HG02884 (cell line): ENCODE measurements around the gene LSM11.

Experiments used
- ATAC-seq: cut with Tn5 transposase; IDR thresholded peaks from one replicate; pipeline ENCODE4 v1.9.1; 2021; ENCODE audit warnings: mild to moderate bottlenecking, moderate library complexity; ENCODE audit not compliant: unreplicated experiment

Gene LSM11

DNA sequence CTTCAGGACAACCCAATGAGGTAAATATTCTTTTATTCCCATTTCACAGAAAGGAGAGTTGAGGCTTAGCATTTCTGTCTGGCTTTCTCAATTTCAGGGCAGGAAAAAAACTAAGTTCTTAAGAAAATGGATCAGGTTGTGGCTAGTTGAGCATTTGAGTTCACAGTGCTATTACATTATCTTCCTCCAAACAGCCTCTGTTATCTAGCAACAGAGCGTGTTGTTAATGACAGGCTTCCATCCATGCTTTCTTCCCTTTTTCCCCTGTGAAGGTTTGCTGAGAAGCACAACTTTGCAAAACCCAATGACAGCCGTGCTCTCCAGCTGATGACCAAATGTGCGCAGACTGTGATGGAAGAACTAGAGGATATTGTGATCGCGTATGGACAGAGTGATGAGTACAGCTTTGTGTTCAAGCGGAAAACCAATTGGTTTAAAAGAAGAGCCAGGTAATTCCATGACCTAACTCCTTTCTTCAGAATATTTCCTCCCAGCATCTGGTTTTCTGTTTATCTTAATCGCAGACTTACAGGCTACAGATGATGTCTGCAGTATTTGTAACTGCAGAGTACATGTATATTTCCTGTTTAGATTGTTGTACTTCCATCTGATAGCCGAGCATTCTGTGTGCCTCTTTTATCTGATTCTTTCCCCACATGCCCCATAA is 10.8 kb upstream of the LSM11 start:
- ATAC-seq: no peak

DNA sequence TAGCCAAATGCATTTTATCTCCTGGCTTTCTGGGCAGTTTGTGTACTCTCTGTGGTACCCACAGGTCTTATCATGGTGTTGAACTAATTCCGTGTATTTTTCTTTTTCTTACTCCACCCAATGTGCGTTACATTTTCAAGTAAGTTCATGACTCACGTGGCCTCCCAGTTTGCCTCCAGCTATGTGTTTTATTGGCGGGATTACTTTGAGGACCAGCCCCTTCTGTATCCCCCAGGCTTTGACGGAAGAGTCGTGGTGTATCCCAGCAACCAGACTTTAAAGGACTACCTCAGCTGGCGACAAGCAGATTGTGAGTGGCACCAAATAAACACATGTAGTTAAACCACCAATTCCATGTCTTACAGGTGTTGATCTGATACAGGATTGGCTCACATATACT is 9.1 kb upstream of the LSM11 start:
- ATAC-seq: no peak

DNA sequence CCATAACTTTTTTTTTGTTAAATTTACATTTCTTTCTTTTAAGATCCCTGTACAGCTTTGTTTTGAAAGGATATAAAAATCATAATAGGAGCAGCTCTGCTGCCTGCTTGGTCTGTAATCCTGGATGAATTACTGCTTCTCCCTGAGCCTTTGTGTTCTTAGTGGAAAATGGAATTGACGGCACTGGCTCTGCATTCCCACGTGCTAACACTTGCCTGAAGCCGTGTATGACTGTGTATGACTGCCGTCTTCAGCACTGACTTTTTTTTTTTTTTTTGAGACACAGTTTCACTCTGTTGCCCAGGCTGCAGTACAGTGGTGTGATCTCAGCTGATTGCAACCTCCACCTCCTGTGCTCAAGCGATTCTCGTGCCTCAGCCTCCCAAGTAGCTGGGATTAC is 7.5 kb upstream of the LSM11 start:
- ATAC-seq: no peak

DNA sequence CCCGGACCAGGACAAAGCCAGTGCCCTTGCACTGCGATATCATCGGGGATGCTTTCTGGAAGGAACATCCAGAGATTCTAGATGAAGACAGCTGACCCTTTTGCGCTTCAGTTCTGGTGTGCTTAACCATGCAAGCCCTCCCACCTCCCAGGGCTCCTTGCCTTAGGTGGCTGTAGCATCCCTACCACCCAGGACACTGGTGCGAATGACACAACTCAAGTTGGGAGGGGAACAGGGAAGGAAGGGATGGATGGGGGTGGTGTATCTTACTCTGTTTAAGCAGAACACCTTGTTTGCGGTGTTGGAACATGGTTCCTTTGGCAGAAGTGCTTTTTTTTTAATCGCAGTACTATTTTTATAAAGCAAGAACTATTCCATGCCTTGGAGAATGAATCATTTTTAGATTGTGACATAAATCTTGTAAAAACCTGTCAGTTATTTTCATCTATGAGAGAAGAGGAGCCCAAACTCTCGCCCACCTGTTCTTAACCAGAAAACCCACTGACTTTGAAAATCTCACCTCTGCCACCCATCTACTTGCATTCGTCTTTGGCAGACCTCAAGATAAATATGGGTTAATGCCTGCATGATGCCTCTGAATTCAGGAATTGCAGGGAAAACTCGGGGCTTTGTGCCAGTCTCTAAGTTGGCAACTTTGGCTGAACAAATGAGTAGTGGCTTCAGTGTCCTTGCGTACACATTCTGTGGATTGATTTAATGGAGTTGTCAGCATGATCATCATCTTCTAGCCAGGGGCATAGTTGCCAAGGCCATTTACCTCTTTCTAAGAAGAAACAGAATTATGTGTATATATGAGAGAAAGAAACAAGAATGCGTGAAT is 3.9 kb upstream of the LSM11 start:
- ATAC-seq: no peak

DNA sequence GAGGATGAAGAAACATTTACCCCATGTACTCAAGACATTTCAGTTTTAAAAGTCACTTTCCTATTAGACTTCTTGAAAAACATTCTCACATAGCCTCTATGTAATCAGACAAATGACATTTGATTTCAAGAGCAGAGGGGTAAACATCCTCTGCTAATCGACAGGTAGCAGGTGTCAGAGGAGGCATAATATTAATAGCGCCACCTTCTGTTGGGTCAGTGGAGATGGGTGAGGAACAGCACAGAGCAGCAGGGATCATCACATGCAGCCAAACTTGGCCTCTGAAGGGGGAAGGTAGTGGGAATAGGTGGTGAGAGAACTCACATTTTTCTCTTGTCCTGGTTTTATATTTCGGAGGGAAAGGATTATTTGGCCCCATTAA is 3.3 kb upstream of the LSM11 start:
- no peak for ATAC-seq

DNA sequence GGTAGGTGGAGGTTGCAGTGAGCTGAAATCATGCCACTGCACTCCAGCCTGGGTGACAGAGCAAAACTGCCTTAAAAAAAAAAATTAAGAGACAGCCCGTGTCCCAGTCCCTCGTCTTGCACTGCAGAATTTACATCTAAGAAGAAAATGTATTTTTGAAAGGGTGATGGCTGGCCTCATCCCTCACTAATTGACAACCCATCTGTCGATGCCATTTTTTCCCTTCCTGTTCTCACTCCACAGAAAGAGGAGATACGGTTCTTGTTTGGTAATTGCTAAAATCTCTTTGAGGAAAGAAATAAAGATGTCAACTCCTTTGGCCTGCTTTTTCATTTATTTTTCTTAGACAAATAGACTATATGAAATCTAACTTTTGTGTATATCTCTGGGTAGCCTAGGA is 2.4 kb upstream of the LSM11 start:
- ATAC-seq: no peak

DNA sequence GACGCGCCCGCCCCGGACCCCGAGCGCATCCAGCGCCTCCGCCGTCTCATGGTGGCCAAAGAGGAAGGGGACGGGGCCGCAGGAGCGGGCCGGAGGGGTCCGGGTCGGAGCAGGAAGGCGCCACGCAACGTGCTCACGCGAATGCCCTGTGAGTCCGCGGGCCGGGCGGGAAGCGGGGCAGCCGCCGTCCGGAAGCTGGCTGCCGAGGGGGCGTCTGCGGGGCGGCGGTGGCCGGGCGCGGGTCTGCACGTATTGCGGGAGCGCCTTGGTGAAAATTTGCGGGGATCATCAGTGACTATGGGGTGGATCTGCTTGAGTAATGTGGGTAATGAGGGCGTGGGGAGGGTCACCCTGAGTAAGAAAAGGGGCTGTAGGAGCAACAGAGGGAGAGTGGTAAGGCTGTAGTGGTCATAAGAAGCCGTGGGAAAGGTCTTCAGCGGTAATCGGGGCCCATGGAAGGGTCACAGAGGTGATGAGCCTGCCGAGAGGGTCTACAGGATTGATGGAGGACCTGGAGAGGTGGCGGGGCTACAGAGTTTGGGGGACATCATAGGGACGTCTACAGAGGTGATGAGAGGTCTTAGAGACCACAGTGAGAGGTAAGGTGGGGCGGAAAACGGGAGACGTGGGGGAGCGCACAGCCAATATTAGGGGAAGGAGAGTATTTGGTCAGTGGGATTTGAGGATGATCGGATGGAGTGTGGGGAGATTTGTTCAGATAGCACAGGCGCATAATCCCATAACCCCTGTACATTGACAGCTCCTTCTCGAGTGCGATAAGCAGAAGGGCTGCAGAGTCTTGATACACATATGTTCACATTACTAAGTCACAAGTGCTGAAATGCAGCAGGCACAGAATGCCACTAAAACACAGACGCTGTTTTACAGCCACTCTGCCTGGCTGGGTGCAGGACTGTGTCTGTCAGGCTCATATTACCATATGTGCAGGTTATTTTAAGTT is 819 bp downstream of the LSM11 start:
- peak; percentile 15 for ATAC-seq

DNA sequence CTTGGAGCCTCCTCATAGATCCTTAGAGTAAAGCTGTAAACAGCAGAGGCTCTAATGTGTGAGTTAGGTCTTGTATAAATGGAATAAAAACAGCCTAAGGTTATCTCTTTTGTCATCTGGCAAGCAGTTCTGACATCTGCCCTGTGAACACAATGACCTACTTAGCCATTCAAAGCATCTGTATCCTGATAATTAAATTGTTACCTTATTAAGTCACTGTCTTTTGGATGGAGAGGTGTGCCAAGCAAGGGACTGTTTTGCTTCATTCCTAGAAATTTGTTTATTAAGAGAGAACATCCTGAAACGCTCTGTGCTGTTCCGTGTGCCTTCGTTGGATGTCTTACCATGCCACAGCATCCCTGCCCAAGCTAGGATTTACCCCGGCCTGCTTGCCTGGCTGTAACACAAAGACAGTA is 1.5 kb downstream of the LSM11 start:
- no peak for ATAC-seq

DNA sequence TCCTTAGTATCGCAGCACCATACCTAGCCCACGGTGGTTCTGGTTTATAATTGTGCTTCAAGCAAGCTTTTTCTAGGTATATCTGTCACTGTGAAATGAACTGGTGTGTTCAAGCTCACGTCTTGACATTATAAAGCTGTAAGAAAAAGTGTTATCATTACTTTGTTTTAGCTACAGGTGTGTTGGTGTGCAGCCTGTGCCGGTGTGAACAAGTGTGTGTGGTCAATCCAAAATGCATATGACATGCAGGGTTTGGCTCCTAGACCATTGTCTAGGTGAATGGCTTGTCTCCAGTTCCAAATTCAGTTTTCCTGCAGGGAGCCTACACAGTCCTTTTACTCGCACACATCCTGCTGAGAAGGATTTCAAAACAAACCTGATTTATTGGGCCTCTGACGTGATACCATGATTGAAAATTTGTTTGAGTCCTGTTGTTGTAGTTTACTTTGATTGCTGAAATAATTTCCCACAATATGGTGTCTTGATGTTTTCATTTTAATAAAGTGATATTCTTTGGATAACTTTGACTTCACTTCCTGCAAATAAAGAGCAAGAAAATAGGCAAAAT is 3.7 kb downstream of the LSM11 start:
- ATAC-seq: no peak

DNA sequence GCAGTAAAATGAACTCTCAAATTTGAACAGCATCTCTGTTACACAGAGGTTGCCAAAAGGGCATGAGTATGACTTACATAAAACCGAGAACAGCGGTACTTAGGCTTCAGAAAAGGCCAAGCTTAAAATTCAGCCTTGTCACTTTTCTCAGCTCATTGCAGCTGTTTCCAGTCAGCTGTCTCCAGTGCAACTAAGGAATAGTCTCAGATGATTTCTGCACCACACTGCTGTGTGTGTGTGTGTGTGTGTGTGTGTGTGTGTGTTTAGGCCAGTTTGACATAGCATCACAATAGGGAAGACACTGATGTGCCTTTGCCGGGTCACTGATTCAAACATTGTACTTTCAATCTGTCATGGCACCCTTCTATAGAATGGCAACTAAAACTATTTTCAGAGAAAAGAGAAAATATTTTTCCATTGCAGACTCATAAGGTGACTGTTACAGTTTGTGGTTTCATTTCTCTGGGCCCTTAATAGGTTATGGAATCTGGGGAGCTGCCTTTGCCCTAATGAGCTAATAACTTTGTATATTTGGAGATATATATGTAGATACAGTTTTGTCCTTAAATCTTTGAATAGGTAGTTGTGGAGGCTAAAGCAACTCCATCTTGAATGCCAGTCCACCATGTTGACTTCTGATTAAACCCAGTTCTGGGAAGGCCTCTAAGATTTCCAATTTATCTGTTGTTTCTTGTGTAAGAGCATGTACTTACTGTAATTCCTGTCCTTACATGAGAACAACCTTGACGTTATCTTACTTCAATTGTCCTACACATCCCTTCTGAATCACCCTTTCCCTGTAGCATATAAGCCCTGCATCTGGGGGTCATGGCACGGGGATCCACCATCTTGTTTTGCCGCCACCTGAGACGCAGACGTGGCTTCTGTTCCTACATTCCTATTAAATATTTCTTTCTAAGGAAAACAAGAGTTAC is 4.5 kb downstream of the LSM11 start:
- ATAC-seq: no peak

DNA sequence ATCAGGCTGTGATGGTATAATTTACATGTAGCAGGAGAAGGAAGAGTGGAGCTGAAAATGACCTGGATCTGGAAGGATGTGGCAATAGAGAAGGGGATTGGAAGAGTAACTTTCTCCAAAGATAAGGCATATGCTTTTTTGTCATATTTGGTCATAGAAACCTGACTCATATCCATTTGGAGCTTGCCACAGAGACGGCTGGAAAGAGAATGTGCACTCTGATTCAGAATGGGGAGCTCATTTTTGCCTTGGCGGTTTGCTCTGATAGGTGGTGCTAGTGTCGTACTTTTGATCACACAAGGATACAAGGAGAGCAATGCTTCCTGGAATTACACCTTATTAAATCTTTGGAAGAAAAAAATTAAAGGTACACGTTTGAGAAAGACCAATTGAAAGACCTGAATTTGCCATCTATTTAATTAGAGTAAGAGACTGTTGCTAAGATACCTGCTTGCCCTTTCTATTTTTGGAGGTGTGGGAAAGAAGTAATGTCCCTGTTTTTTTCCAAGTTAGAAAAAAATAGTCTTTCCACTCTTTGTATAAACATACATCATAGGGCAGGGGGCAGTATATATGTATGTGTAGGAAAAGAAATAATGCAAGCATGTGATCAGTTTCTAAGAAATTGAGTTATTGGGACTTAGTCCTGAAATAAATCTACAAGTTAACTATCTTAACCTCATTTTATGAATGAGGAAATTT is 5.4 kb downstream of the LSM11 start:
- ATAC-seq: no peak

DNA sequence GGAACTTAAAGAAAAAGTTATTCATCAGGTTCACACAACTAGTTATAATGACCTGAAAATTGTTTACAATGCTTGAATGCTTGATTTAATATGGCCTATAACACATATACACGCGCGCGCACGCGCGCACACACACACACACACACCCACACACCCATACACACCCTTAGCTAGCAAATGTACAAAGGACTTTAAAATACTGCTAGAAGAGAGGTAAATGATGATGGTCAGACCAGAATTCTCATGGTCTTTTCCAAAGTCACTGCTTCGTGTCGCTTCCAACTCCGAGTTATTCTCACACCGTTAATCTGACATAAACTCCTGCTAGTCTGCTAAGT is 5.9 kb downstream of the LSM11 start:
- ATAC-seq: no peak

DNA sequence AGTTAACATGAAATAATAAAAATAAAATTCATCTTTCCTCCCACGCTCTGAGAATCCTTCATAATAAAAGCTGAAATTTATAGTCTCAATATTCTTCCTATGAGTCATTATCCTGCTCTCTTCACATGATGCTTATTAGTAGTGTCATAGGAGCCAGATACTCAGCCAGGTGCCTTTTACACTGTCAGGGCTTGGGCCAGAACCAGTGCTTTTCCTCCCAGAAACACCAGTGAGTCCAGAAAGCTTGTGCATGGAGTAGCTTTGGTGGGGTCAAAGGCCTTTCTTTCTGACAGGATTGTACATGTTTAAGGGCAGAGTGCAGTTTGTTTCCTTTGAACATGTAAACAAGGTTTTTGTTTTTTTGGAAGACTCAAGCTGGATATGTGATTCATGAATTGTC is 6.8 kb downstream of the LSM11 start:
- ATAC-seq: no peak

DNA sequence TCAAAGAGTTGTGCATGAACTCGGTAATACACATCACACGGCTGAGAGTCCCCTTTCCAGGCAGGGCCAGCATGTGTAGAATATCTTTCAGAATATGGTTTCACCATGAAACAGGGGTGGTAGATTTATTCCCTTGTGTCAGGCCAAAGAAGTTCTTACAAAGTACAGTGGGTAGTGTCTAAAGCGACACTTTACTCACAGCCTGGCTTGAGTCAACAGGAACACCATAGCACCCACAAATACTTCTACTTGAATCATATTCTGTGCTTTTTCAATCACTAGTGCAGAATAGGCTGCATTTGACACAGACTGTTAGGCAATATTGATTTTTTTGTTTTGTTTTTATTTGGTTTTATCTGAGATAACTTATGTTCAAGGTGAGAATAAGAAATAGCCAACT is 12.6 kb downstream of the LSM11 start:
- no peak for ATAC-seq

DNA sequence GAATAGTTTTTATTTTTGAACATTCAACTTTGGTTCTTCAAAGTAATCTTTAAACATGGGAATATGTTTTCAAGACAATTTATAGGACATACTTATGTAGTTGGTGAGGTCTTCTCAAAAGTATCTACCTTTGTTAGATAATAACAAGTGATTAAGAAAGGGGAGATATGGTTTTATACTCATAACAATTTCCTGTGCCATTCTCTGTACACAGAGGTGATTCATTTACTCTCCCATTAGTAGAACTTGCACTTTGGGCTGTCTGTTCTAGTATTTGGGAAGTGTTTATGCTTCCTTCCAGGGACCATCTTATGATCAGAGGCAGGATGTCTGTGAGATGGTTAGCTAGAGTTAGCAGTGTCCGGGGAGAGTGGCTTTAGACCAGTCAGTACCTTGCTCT is 15.2 kb downstream of the LSM11 start:
- no peak for ATAC-seq

DNA sequence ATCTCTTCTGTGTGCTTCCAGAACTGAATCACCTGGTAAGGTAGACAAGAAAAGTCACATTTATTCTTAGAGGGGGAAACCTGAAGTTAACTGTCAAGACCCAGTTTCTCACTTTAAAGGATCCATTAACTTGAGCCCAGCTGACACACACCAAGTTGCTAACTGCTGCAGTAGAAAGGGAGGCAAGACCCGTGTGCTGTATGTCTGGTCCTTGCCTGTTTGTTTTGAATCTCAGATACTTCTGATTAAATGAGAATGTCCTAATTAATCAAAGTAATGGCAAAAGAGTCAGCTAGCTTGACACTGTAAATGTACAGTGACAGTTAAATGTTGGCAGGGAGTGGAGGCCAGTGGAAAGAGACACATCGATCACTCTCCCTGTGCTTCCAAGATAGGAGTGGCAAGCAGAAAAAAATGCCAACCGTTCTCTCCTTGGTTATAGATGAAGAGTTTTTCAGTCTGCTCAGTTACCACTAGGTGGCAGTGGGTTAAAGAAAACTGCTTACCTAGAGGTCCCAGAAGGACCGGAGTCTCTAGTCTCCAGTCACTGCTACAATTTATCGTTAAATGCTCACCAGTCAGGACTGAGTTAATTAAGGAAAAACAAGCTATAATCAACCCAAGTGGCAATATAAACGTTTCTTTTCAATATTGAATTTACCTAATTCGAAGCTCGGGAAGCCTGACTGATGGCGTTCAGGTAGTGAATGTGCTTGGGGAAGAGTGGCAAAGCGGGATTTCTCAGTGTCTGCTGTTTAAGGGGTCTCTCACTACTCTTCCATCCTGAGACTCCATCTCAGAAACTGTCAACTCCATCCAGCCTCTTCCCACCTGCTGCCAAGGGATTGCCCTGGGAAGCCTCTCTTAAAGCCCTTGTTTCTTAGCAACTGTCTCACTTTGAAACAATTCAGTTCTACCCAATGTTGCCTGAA is 18.4 kb downstream of the LSM11 start:
- ATAC-seq: no peak

DNA sequence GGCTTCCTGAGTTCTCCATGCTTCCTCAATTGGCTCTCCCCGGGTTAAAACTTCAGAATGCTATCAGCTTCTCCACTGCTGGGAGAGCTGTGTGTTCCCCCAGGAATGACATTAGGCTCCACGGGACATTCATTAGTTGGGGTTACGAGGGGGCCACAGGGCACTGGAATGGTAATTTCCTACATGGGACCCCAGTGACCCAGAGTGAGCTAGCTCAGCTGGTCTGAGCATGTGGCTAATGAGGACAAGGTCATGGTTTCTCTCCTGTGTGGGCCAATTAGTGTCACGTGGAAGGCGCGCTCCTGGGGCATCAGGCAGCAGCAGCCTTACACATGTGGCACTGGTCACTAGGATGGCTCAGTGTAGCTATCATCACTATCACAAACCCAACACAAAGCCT is 21.0 kb downstream of the LSM11 start:
- ATAC-seq: no peak

DNA sequence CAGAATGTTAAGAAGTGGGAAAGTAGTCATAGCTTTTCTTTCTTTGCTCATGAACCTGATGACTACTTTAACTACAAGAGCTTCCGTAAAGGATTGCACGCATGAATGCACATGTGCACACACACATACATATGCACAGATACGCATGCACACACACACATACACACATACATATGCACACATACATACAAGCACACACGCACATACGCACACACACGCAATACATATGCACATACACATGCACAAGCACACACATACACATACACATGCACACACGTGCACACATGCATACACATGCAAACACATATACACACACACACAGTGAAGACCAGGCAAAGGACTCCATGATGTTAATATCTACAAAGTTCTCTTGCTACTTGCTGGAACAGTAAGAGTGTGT is 22.9 kb downstream of the LSM11 start:
- no peak for ATAC-seq

DNA sequence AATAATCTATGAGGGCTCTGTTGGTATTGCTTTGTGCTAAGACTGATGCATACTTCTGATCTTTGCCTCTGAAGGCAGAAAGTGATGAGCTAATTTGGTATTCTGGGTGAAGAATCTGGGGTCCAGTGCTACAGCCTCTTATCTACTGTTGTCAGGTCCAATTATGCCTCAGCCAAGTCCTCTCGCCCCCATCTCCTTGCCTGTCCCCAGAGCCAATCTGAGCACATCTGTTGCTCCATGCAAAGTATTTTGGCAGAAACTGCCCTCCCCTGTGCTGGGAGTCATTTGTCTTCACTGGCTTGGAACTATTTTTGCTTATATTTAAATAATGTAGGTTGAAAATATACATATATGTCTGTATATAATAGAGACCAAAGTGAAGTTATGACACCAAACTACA is 23.4 kb downstream of the LSM11 start:
- no peak for ATAC-seq
